ENCODE measurements around the gene SARM1.

DNA sequence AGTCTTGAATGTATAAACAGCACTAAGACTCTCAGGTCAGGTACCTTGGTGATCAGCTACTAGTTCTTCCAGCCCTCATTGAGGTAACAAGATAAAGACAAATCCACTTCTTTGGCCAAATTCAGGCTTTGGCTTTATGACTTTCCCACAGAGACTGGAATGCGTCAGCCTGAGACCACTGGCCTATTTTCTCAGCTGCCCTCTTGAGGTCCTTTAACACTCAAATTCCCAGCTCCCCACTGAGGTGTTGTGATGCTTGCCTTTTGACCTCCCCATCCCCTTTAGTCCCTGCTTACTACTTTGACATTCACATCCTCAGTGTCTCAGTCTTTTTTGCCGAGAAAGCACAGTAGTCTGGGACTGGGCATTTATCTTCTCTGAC, 25.3 kb upstream of the SARM1 start:
- TF ChIP-seq EZH2 (IDR thresholded peaks at IDR 0.05; ENCODE audit: borderline replicate concordance, insufficient read depth, low read length, poor library complexity, severe bottlenecking), result no peak
- TF ChIP-seq CTCF (IDR thresholded peaks at IDR 0.05; ENCODE audit: poor library complexity, severe bottlenecking), result no peak
- no peak for TF ChIP-seq POLR2AphosphoS5 (IDR thresholded peaks at IDR 0.05)
- no peak for TF ChIP-seq EP300 (conservative IDR thresholded peaks at IDR 0.05; ENCODE audit: poor library complexity, severe bottlenecking)
- TF ChIP-seq REST (IDR thresholded peaks at IDR 0.05; ENCODE audit: borderline replicate concordance), result no peak
- no peak for TF ChIP-seq TAF1 (IDR thresholded peaks at IDR 0.05; ENCODE audit: low read depth)
- TF ChIP-seq RAD21 (conservative IDR thresholded peaks at IDR 0.05), result no peak
